Placental epithelial cell (primary cell): Measurements from ENCODE around the gene LVRN. TPM values are rescaled to one million over a fixed set of nuclear protein-coding genes. Genes with fewer than 3 reads are reported as not detected.

Experiments used
- total RNA-seq: library from RNA; depleted of rRNA; stranded (reverse); fragments of >200 nt; gene quantifications from 2 replicates; pipeline ENCODE4 v1.2.3, GENCODE V29; 2012

The LVRN gene
- under 0.01 TPM in 1 of 2 replicates, not detected in the other for total RNA-seq

GRCh38 chr5:115962239-115962564 is at the start of gene LVRN:
Gene LVRN (plus strand): TSS chr5:115962475. CDS start chr5:115962618, 143 bp downstream.

GRCh38 chr5:116032094-116032517 is 69.8 kb downstream of the LVRN start, which contains the start of gene ARL14EPL:
Gene ARL14EPL (plus strand): TSS chr5:116032472. CDS start chr5:116051466, 18,994 bp downstream.

Other genes with a start within 250 kb of the LVRN start
- 0.54 and 1.6 TPM in 2 replicates for gene CDO1, start 145.8 kb upstream of the LVRN start, total RNA-seq
- gene ATG12, start 120.9 kb upstream of the LVRN start, total RNA-seq, result 56.1 and 62.9 TPM in 2 replicates
- gene AP3S1, start 120.5 kb upstream of the LVRN start, total RNA-seq, result 96.2 and 97.0 TPM in 2 replicates
- not detected in 2 replicates for gene ARL14EPL, start 70.0 kb downstream of the LVRN start, total RNA-seq
- gene COMMD10, start 122.5 kb downstream of the LVRN start, total RNA-seq, result 22.8 and 28.3 TPM in 2 replicates